ENCODE results near the gene APOA4. TPM values are rescaled to one million over a fixed set of nuclear protein-coding genes. Genes with fewer than 3 reads are reported as not detected.

Gene APOA4
- total and polyA plus RNA-seq, 2 of the 13 experiments (the other 11 are each of a cell fraction or from before 2014, with no cell fraction given) = 3.8 to 7.2 TPM

DNA sequence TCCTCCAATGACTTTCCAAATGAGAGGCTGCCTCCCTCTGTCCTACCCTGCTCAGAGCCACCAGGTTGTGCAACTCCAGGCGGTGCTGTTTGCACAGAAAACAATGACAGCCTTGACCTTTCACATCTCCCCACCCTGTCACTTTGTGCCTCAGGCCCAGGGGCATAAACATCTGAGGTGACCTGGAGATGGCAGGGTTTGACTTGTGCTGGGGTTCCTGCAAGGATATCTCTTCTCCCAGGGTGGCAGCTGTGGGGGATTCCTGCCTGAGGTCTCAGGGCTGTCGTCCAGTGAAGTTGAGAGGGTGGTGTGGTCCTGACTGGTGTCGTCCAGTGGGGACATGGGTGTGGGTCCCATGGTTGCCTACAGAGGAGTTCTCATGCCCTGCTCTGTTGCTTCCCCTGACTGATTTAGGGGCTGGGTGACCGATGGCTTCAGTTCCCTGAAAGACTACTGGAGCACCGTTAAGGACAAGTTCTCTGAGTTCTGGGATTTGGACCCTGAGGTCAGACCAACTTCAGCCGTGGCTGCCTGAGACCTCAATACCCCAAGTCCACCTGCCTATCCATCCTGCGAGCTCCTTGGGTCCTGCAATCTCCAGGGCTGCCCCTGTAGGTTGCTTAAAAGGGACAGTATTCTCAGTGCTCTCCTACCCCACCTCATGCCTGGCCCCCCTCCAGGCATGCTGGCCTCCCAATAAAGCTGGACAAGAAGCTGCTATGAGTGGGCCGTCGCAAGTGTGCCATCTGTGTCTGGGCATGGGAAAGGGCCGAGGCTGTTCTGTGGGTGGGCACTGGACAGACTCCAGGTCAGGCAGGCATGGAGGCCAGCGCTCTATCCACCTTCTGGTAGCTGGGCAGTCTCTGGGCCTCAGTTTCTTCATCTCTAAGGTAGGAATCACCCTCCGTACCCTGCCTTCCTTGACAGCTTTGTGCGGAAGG is 9.5 kb upstream of the APOA4 start (continued):
- TF ChIP-seq SMAD3 (CRISPR knock-in tag; IDR thresholded peaks at IDR 0.05) = peak; percentile 98
- no peak for TF ChIP-seq SRSF1 (optimal IDR thresholded peaks at IDR 0.05; ENCODE audit: low read depth, low read length)
- TF ChIP-seq, protein P1, sequence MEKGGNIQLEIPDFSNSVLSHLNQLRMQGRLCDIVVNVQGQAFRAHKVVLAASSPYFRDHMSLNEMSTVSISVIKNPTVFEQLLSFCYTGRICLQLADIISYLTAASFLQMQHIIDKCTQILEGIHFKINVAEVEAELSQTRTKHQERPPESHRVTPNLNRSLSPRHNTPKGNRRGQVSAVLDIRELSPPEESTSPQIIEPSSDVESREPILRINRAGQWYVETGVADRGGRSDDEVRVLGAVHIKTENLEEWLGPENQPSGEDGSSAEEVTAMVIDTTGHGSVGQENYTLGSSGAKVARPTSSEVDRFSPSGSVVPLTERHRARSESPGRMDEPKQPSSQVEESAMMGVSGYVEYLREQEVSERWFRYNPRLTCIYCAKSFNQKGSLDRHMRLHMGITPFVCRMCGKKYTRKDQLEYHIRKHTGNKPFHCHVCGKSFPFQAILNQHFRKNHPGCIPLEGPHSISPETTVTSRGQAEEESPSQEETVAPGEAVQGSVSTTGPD (CRISPR knock-in tag; IDR thresholded peaks at IDR 0.05) = no peak; the same call in 1 of the 2 replicates
- TF ChIP-seq, protein P2, sequence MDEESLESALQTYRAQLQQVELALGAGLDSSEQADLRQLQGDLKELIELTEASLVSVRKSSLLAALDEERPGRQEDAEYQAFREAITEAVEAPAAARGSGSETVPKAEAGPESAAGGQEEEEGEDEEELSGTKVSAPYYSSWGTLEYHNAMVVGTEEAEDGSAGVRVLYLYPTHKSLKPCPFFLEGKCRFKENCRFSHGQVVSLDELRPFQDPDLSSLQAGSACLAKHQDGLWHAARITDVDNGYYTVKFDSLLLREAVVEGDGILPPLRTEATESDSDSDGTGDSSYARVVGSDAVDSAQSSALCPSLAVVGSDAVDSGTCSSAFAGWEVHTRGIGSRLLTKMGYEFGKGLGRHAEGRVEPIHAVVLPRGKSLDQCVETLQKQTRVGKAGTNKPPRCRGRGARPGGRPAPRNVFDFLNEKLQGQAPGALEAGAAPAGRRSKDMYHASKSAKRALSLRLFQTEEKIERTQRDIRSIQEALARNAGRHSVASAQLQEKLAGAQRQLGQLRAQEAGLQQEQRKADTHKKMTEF (CRISPR knock-in tag; IDR thresholded peaks at IDR 0.05) = peak; percentile 97
- 0 out of 2 replicates have a peak, but pooled peaks have one; percentile 48 for TF ChIP-seq ZNF253 (CRISPR knock-in tag; IDR thresholded peaks at IDR 0.05; ENCODE audit: borderline replicate concordance)
- TF ChIP-seq TOPORS (CRISPR knock-in tag; IDR thresholded peaks at IDR 0.05) = peak; percentile 69
- TF ChIP-seq, protein P3, sequence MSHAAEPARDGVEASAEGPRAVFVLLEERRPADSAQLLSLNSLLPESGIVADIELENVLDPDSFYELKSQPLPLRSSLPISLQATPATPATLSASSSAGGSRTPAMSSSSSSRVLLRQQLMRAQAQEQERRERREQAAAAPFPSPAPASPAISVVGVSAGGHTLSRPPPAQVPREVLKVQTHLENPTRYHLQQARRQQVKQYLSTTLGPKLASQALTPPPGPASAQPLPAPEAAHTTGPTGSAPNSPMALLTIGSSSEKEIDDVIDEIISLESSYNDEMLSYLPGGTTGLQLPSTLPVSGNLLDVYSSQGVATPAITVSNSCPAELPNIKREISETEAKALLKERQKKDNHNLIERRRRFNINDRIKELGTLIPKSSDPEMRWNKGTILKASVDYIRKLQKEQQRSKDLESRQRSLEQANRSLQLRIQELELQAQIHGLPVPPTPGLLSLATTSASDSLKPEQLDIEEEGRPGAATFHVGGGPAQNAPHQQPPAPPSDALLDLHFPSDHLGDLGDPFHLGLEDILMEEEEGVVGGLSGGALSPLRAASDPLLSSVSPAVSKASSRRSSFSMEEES (CRISPR knock-in tag; IDR thresholded peaks at IDR 0.05) = peak; percentile 90
- no peak for TF ChIP-seq EEA1 (CRISPR knock-in tag; IDR thresholded peaks at IDR 0.05; ENCODE audit: borderline replicate concordance)
- TF ChIP-seq, protein P4, sequence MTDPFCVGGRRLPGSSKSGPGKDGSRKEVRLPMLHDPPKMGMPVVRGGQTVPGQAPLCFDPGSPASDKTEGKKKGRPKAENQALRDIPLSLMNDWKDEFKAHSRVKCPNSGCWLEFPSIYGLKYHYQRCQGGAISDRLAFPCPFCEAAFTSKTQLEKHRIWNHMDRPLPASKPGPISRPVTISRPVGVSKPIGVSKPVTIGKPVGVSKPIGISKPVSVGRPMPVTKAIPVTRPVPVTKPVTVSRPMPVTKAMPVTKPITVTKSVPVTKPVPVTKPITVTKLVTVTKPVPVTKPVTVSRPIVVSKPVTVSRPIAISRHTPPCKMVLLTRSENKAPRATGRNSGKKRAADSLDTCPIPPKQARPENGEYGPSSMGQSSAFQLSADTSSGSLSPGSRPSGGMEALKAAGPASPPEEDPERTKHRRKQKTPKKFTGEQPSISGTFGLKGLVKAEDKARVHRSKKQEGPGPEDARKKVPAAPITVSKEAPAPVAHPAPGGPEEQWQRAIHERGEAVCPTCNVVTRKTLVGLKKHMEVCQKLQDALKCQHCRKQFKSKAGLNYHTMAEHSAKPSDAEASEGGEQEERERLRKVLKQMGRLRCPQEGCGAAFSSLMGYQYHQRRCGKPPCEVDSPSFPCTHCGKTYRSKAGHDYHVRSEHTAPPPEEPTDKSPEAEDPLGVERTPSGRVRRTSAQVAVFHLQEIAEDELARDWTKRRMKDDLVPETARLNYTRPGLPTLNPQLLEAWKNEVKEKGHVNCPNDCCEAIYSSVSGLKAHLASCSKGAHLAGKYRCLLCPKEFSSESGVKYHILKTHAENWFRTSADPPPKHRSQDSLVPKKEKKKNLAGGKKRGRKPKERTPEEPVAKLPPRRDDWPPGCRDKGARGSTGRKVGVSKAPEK (CRISPR knock-in tag; IDR thresholded peaks at IDR 0.05; ENCODE audit: borderline replicate concordance) = no peak
- peak; percentile 99 for TF ChIP-seq HDAC1 (CRISPR knock-in tag; IDR thresholded peaks at IDR 0.05)
- peak; percentile 88; the same call in 1 of the 2 replicates for TF ChIP-seq ZNF749 (CRISPR knock-in tag; IDR thresholded peaks at IDR 0.05; ENCODE audit: borderline replicate concordance)
- TF ChIP-seq CBX5 (CRISPR knock-in tag; IDR thresholded peaks at IDR 0.05; ENCODE audit: borderline replicate concordance) = peak; percentile 84
- TF ChIP-seq GATA4 (IDR thresholded peaks at IDR 0.05; ENCODE audit: borderline replicate concordance, low read depth) = peak; percentile 88
- TF ChIP-seq ELF4 (CRISPR knock-in tag; IDR thresholded peaks at IDR 0.05; ENCODE audit: borderline replicate concordance) = no peak
- TF ChIP-seq ZNF616 (CRISPR knock-in tag; IDR thresholded peaks at IDR 0.05; ENCODE audit: low read depth) = 0 out of 2 replicates have a peak, but pooled peaks have one; percentile 14
- TF ChIP-seq, protein P5, sequence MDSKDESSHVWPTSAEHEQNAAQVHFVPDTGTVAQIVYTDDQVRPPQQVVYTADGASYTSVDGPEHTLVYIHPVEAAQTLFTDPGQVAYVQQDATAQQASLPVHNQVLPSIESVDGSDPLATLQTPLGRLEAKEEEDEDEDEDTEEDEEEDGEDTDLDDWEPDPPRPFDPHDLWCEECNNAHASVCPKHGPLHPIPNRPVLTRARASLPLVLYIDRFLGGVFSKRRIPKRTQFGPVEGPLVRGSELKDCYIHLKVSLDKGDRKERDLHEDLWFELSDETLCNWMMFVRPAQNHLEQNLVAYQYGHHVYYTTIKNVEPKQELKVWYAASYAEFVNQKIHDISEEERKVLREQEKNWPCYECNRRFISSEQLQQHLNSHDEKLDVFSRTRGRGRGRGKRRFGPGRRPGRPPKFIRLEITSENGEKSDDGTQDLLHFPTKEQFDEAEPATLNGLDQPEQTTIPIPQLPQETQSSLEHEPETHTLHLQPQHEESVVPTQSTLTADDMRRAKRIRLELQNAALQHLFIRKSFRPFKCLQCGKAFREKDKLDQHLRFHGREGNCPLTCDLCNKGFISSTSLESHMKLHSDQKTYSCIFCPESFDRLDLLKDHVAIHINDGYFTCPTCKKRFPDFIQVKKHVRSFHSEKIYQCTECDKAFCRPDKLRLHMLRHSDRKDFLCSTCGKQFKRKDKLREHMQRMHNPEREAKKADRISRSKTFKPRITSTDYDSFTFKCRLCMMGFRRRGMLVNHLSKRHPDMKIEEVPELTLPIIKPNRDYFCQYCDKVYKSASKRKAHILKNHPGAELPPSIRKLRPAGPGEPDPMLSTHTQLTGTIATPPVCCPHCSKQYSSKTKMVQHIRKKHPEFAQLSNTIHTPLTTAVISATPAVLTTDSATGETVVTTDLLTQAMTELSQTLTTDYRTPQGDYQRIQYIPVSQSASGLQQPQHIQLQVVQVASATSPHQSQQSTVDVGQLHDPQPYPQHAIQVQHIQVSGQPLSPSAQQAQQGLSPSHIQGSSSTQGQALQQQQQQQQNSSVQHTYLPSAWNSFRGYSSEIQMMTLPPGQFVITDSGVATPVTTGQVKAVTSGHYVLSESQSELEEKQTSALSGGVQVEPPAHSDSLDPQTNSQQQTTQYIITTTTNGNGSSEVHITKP (CRISPR knock-in tag; IDR thresholded peaks at IDR 0.05; ENCODE audit: low read depth) = peak; percentile 80

Measured in HepG2 (cell line).